Choroid plexus epithelial cell (primary cell): ENCODE data around the gene HERPUD2.
"Not testable (repeated sequence)": the region's sequence is repeated elsewhere in the genome, so short reads cannot be mapped to it uniquely, and the experiment has no call there.

Experiments
- DNase-seq: peaks from one replicate; pipeline ENCODE4 v3.0.0-alpha.2; 2010; ENCODE audit warnings: low read depth
- H3K4me3 ChIP-seq: 2 replicates; pipeline ENCODE4 v1.5.1; 2011; ENCODE audit warnings: low read depth, mild to moderate bottlenecking, control low read depth, low read length, moderate library complexity
- TF ChIP-seq, protein P1 (sequence below): conservative IDR thresholded peaks from 2 replicates; pipeline ENCODE4 v1.5.1; 2011; ENCODE audit warnings: low read depth, mild to moderate bottlenecking, control low read depth, inconsistent platforms, low read length, moderate library complexity

Gene HERPUD2

DNA sequence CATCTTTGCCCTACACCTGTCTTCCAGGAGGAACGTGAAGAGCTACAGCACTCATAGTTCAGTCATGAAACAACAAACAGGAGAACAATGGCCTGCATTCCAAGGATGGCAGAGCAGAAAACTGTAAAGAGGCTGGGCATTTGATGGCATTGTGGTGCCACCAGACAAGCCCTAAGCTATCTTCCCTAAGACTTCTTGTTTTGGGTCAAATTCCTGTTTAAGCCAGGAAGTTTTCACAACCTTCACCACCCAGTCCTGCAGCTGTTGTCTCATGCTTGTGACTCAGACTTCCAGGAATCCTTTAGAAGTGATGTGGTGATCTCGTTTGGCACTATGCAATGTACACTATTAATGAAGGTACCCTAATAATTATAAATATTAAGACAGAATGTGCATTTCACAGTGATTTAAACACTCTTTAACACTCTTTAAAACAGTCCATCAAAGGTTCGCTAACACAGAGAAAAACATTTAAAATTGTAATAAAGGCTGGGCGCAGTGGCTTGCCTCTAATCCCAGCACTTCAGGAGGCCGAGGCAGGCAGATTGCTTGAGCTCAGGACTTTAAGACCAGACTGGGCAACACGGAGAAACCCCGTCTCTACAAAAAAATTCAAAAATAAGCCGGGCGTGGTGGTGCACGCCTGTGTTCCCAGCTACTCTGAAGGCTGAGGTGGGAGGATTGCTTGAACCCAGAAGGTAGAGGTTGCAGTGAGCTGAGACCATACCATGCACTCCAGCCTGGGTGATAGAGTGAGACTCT lies 2.7 kb upstream of the HERPUD2 start:
- H3K4me3 ChIP-seq, result no peak overlapping the region
- DNase-seq, result peak; percentile 74
- TF ChIP-seq, protein P1, sequence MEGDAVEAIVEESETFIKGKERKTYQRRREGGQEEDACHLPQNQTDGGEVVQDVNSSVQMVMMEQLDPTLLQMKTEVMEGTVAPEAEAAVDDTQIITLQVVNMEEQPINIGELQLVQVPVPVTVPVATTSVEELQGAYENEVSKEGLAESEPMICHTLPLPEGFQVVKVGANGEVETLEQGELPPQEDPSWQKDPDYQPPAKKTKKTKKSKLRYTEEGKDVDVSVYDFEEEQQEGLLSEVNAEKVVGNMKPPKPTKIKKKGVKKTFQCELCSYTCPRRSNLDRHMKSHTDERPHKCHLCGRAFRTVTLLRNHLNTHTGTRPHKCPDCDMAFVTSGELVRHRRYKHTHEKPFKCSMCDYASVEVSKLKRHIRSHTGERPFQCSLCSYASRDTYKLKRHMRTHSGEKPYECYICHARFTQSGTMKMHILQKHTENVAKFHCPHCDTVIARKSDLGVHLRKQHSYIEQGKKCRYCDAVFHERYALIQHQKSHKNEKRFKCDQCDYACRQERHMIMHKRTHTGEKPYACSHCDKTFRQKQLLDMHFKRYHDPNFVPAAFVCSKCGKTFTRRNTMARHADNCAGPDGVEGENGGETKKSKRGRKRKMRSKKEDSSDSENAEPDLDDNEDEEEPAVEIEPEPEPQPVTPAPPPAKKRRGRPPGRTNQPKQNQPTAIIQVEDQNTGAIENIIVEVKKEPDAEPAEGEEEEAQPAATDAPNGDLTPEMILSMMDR, result no peak

- H3K4me3 ChIP-seq, result peak overlapping the region; percentile 84
- TF ChIP-seq, protein P1, result no peak
- no peak for DNase-seq
These were observed 1.1 kb upstream of the HERPUD2 start for GRCh38 chr7:35695987-35696386.

- DNase-seq, result no peak
- peak overlapping the region; percentile 84 for H3K4me3 ChIP-seq
- TF ChIP-seq, protein P1, result no peak
These were observed 527 bp upstream of the HERPUD2 start for GRCh38 chr7:35695473-35695850.

DNA sequence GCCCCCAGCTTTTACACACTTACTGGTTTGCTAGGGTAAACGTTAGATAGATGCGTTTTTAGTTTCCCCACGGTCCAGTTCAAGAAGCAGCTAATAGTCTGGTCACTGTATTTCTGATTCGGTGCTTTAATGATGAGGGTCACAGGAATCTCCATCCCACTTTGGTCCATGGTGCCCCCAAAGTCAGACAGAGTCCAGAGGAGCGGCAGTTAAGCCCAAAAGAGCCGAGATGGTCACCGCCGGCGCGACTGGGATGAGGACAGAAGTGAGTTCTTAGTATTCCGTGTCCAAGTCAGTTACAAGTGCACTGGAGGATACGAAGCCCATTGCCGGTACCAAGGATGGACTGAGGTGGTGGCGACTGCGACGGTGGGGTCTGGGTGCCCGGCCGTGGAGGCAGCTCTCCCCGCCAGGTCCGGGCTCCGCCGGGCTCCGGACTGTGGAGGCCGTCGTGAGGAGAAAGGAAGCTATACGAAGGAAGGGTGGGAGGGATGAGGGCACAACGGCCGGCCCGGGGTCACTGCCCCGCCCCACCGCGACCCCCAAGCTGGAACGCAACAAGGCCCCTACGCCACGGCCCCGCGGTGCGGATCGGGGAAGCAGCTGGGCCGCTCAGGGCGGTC lies 663 bp downstream of the HERPUD2 start:
- peak overlapping the region; percentile 84 for H3K4me3 ChIP-seq
- DNase-seq, result peak; percentile 20
- TF ChIP-seq, protein P1, result no peak

- DNase-seq, result peak; percentile 22
- H3K4me3 ChIP-seq, result peak overlapping the region; percentile 12
These were observed 3.1 kb downstream of the HERPUD2 start for GRCh38 chr7:35691827-35692307.

GRCh38 chr7:35691366-35691765 lies 3.6 kb downstream of the HERPUD2 start:
- TF ChIP-seq, protein P1, result no peak

More at GRCh38 chr7:35691827-35692307, 3.1 kb downstream of the HERPUD2 start:
- TF ChIP-seq, protein P1, result no peak

DNA sequence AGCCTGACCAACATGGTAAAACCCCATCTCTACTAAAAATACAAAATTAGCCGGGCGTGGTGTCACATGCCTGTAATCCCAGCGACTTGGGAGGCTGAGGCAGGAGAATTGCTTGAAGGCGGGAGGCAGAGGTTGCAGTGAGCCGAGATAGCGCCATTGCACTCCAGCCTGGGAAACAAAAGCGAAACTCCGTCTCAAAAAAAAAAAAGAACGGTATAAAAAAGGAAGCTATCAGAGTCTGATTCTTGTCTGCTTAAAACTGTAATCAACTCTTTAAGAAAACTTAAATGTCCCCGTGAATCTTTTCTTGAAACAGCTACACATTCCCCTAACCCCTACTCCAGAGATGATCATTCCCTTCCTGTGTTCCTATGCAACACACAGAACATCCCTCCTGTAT lies 4.3 kb downstream of the HERPUD2 start:
- DNase-seq, H3K4me3 ChIP-seq: not testable (repeated sequence)

More at GRCh38 chr7:35691366-35691765, 3.6 kb downstream of the HERPUD2 start:
- DNase-seq, result no peak
- H3K4me3 ChIP-seq, result no peak overlapping the region
